Measurements from ENCODE around the gene PLOD2.
A peak's percentile ranks its signal among the peaks of the same experiment; 100 is the strongest.

Gene PLOD2

GRCh38 chr3:146160964-146161662, at the start of gene PLOD2:
PLOD2 (minus strand) TSS chr3:146161184; CDS start chr3:146160989, 195 bp downstream.
- DNase-seq: peak; percentile 87

GRCh38 chr3:146209371-146209770, 48.4 kb upstream of the PLOD2 start:
- DNase-seq: no peak

- no peak for DNase-seq
These were observed 42.8 kb upstream of the PLOD2 start for GRCh38 chr3:146203776-146204175.

- no peak for DNase-seq
These were observed 39.7 kb upstream of the PLOD2 start for GRCh38 chr3:146200461-146201220.

- DNase-seq: no peak
These were observed 38.8 kb upstream of the PLOD2 start for GRCh38 chr3:146199762-146200161.

- DNase-seq: no peak
These were observed 35.8 kb upstream of the PLOD2 start for GRCh38 chr3:146196789-146197188.

- no peak for DNase-seq
These were observed 34.6 kb upstream of the PLOD2 start for GRCh38 chr3:146195605-146196004.

- no peak for DNase-seq
These were observed 34.0 kb upstream of the PLOD2 start for GRCh38 chr3:146195030-146195429.

- no peak for DNase-seq
These were observed 30.1 kb upstream of the PLOD2 start for GRCh38 chr3:146191051-146191450.

- peak; percentile 80 for DNase-seq
These were observed 28.7 kb upstream of the PLOD2 start for GRCh38 chr3:146189519-146190173.

GRCh38 chr3:146187334-146187950, 26.5 kb upstream of the PLOD2 start:
- DNase-seq: peak; percentile 26

- peak; percentile 9 for DNase-seq
These were observed 23.4 kb upstream of the PLOD2 start for GRCh38 chr3:146184241-146185015.

GRCh38 chr3:146181216-146181615, 20.2 kb upstream of the PLOD2 start:
- DNase-seq: no peak

- DNase-seq: no peak
These were observed 19.4 kb upstream of the PLOD2 start for GRCh38 chr3:146180376-146180775.

GRCh38 chr3:146178006-146178689, 17.2 kb upstream of the PLOD2 start:
- DNase-seq: no peak

GRCh38 chr3:146177519-146177918, 16.5 kb upstream of the PLOD2 start:
- no peak for DNase-seq

GRCh38 chr3:146177072-146177471, 16.1 kb upstream of the PLOD2 start:
- DNase-seq: no peak

- DNase-seq: no peak
These were observed 11.6 kb upstream of the PLOD2 start for GRCh38 chr3:146172586-146172985.

GRCh38 chr3:146170591-146170990, 9.6 kb upstream of the PLOD2 start:
- no peak for DNase-seq

GRCh38 chr3:146169891-146170290, 8.9 kb upstream of the PLOD2 start:
- DNase-seq: no peak

GRCh38 chr3:146166826-146167225, 5.8 kb upstream of the PLOD2 start:
- DNase-seq: no peak

GRCh38 chr3:146166415-146166821, 5.4 kb upstream of the PLOD2 start:
- DNase-seq: no peak
